ENCODE measurements around the gene RFX2. TPM values are rescaled to one million over a fixed set of nuclear protein-coding genes. Genes with fewer than 3 reads are reported as not detected.
A peak's percentile ranks its signal among the peaks of the same experiment; 100 is the strongest.

Gene RFX2
- total RNA-seq, 6 experiments from 2014 or later, result 1.6 to 2.9 (median 1.9) TPM

- peaks cover 0 to 64% (median 23%) of the 10 kb centered on the region in 4 donors for H3K4me1 ChIP-seq
- no peaks in the 10 kb centered on the region for H3K36me3 ChIP-seq
- peak overlapping the region in 1 of 3 donors; percentile 51 for H3K27ac ChIP-seq
- H3K4me3 ChIP-seq, result no peak overlapping the region
- H3K27me3 ChIP-seq, result no peaks in the 10 kb centered on the region
- intact Hi-C loops (cut with DNase I), result no loop called here
- ATAC-seq (peak in 1 of 4 donors; percentile 18), DNase-seq (no peak)
- no peaks in the 10 kb centered on the region for H3K9me3 ChIP-seq
- TF ChIP-seq, protein P1, sequence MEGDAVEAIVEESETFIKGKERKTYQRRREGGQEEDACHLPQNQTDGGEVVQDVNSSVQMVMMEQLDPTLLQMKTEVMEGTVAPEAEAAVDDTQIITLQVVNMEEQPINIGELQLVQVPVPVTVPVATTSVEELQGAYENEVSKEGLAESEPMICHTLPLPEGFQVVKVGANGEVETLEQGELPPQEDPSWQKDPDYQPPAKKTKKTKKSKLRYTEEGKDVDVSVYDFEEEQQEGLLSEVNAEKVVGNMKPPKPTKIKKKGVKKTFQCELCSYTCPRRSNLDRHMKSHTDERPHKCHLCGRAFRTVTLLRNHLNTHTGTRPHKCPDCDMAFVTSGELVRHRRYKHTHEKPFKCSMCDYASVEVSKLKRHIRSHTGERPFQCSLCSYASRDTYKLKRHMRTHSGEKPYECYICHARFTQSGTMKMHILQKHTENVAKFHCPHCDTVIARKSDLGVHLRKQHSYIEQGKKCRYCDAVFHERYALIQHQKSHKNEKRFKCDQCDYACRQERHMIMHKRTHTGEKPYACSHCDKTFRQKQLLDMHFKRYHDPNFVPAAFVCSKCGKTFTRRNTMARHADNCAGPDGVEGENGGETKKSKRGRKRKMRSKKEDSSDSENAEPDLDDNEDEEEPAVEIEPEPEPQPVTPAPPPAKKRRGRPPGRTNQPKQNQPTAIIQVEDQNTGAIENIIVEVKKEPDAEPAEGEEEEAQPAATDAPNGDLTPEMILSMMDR (IDR thresholded peaks at IDR 0.05), result no peak
- TF ChIP-seq POLR2A (IDR thresholded peaks at IDR 0.05), result no peak
- WGBS (ENCODE audit: insufficient coverage, low coverage, low lambda C conversion rate, missing lambda C conversion rate), result 37% methylated on average over 5 of the region's 5 CpGs
Measured at GRCh38 chr19:5953030-5953589, 157.2 kb downstream of the RFX2 start.

GRCh38 chr19:5952193-5953029 lies 157.9 kb downstream of the RFX2 start:
- Histone ChIP-seq H3K36me3 (no peaks in the 10 kb centered on the region), H3K4me1 (peaks cover 0 to 71% (median 23%) of the 10 kb centered on the region in 4 donors), H3K4me3 (no peak overlapping the region), H3K27me3 (no peaks in the 10 kb centered on the region), H3K27ac (no peak overlapping the region), H3K9me3 (no peaks in the 10 kb centered on the region)
- TF ChIP-seq, protein P1 (IDR thresholded peaks at IDR 0.05), result no peak
- TF ChIP-seq POLR2A (IDR thresholded peaks at IDR 0.05), result no peak
- ATAC-seq, result no peak
- DNase-seq, result no peak
- WGBS (ENCODE audit: insufficient coverage, low coverage, low lambda C conversion rate, missing lambda C conversion rate), result 68% methylated on average over 13 of the region's 18 CpGs
- intact Hi-C loops (cut with DNase I), result no loop called here

- Histone ChIP-seq H3K4me3 (no peak overlapping the region), H3K36me3 (no peaks in the 10 kb centered on the region), H3K9me3 (no peaks in the 10 kb centered on the region), H3K4me1 (peaks cover 0 to 76% (median 23%) of the 10 kb centered on the region in 4 donors), H3K27ac (no peak overlapping the region), H3K27me3 (no peaks in the 10 kb centered on the region)
- TF ChIP-seq, protein P1 (IDR thresholded peaks at IDR 0.05), result no peak
- TF ChIP-seq POLR2A (IDR thresholded peaks at IDR 0.05), result no peak
- intact Hi-C loops (cut with DNase I), result no loop called here
- DNase-seq (no peak), ATAC-seq (peak in 2 of 4 donors; percentile 5)
- WGBS (ENCODE audit: insufficient coverage, low coverage, low lambda C conversion rate, missing lambda C conversion rate), result 65% methylated on average over 10 of the region's 19 CpGs
Measured at GRCh38 chr19:5951338-5951861, 158.9 kb downstream of the RFX2 start.

DNA sequence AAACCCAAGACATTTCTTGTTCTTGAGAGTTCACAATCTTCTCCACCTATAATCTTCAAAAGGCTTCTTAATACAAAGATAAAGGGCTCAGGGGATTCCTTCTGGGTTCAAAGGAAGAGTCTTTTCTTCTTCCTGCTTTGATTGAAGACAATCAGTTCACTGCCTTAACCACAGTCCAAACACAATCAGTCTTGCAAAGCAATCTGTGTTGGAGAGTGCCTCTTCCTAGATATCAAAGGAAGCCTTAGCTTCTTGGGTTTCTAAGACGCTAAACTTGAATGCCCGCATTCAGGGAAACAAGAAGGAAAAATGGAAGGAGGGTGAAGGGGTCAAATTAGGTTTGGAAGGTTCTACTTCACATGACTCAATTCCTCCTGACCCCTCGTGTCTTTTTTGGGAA lies 159.6 kb downstream of the RFX2 start:
- no peak for ATAC-seq

More for the DNA sequence above, 159.6 kb downstream of the RFX2 start:
- H3K4me1 ChIP-seq, result peaks cover 0 to 74% (median 21%) of the 10 kb centered on the region in 4 donors
- H3K36me3 ChIP-seq, result no peaks in the 10 kb centered on the region
- H3K9me3 ChIP-seq, result no peaks in the 10 kb centered on the region
- TF ChIP-seq, protein P1 (IDR thresholded peaks at IDR 0.05), result no peak
- TF ChIP-seq POLR2A (IDR thresholded peaks at IDR 0.05), result no peak
- H3K27ac ChIP-seq, result no peak overlapping the region
- DNase-seq, result no peak
- intact Hi-C loops (cut with DNase I), result no loop called here
- WGBS (ENCODE audit: insufficient coverage, low coverage, low lambda C conversion rate, missing lambda C conversion rate), result 72% methylated on average over 3 of the region's 3 CpGs
- H3K27me3 ChIP-seq, result no peaks in the 10 kb centered on the region
- no peak overlapping the region for H3K4me3 ChIP-seq

Data from right lobe of liver (tissue), 6 donors.